Endothelial cell of umbilical vein (primary cell): Measurements from ENCODE around the gene LAMA5. TPM values are rescaled to one million over a fixed set of nuclear protein-coding genes. Genes with fewer than 3 reads are reported as not detected.

Experiments
- BruUV-seq: library from RNA; stranded (reverse); fragments of 400-500 nt; replicated peaks from 2 replicates; lab custom pipeline; 2021; lab: Mats Ljungman, UMichigan
- CTCF ChIA-PET: fragments of 300-600, 350-600 bp; sonication (Branson Sonifier 250); formaldehyde crosslinking; loops from one replicate; lab custom pipeline; 2021; ENCODE audit warnings: antibody characterized with exemption, inconsistent platforms; lab: Charles Lee
- POLR2A ChIA-PET: fragments of 300-600, 350-600 bp; sonication (Branson Sonifier 250); formaldehyde crosslinking; loops from one replicate; lab custom pipeline; 2021; ENCODE audit warnings: antibody characterized with exemption, inconsistent platforms; lab: Charles Lee
- DNase-seq: peaks from one replicate; pipeline ENCODE4 v3.0.0-alpha.2; 2011; ENCODE audit warnings: low read depth, low spot score
- FAIRE-seq: peaks from 2 replicates; lab custom pipeline; 2011; peaks lifted over from hg19 to GRCh38; lab: Jason Lieb, UNC
- H2AFZ ChIP-seq: 2 replicates; pipeline ENCODE4 v1.6.0; 2012; ENCODE audit warnings: low read depth, low read length, control low read depth, inconsistent platforms
- H3K27ac ChIP-seq: 2 replicates; pipeline ENCODE4 v1.5.1; 2011; ENCODE audit warnings: low read depth, mild to moderate bottlenecking, control low read depth, low read length, moderate library complexity; ENCODE audit not compliant: insufficient read depth
- H3K27me3 ChIP-seq, 2 experiments: 2 replicates each; pipeline versions ENCODE4 v1.6.0 to v1.6.1; 2011; ENCODE audit warnings: low read length in 2 of 2, mixed read lengths in 1 of 2; ENCODE audit not compliant: control insufficient read depth in 2 of 2, insufficient read depth in 2 of 2
- H3K36me3 ChIP-seq, 2 experiments: 2 replicates in 1 of 2; 3 replicates in 1 of 2; pipeline ENCODE4 v1.5.1; 2011; ENCODE audit warnings: low read length in 2 of 2, mild to moderate bottlenecking in 1 of 2, moderate library complexity in 1 of 2; ENCODE audit not compliant: control insufficient read depth in 2 of 2, insufficient read depth in 2 of 2; ENCODE audit errors: extremely low read depth in 1 of 2
- H3K4me1 ChIP-seq: 3 replicates; pipeline ENCODE4 v1.5.1; 2011; ENCODE audit warnings: mild to moderate bottlenecking, low read length; ENCODE audit not compliant: control insufficient read depth, insufficient read depth; ENCODE audit errors: extremely low read depth
- H3K4me2 ChIP-seq: 2 replicates; pipeline ENCODE4 v1.6.1; 2011; ENCODE audit warnings: low read length, control low read depth, mixed read lengths; ENCODE audit not compliant: insufficient read depth
- H3K4me3 ChIP-seq, 3 experiments: fragments of 200-600 bp in 1 of 3; sonication (generic), shearing (Covaris generic) in 1 of 3; replicated peaks in 1 of 3; 2 replicates each; pipeline ENCODE4 v1.5.1; 2011 to 2016; ENCODE audit warnings: control low read depth in 3 of 3, low read length in 3 of 3, mild to moderate bottlenecking in 2 of 3, inconsistent platforms in 1 of 3, low read depth in 1 of 3, moderate library complexity in 1 of 3; ENCODE audit not compliant: insufficient read depth in 1 of 3
- H3K79me2 ChIP-seq: 2 replicates; pipeline ENCODE4 v1.6.0; 2012; ENCODE audit warnings: low read length, inconsistent platforms; ENCODE audit not compliant: control insufficient read depth, insufficient read depth
- H3K9ac ChIP-seq: replicated peaks from 2 replicates; pipeline ENCODE3; 2011; ENCODE audit warnings: low read length, control low read depth; ENCODE audit not compliant: insufficient read depth; ENCODE audit errors: extremely low read depth
- H3K9me1 ChIP-seq: replicated peaks from 3 replicates; pipeline ENCODE4 v1.6.0; 2011; ENCODE audit warnings: mild to moderate bottlenecking, low read length; ENCODE audit not compliant: control insufficient read depth, insufficient read depth; ENCODE audit errors: extremely low read depth
- H3K9me3 ChIP-seq: replicated peaks from 2 replicates; pipeline ENCODE4 v1.5.1; 2012; ENCODE audit warnings: low read length, inconsistent platforms; ENCODE audit not compliant: control insufficient read depth, insufficient read depth
- H4K20me1 ChIP-seq: replicated peaks from 2 replicates; pipeline ENCODE3; 2011; ENCODE audit warnings: mild to moderate bottlenecking, low read length; ENCODE audit not compliant: control insufficient read depth, insufficient read depth; ENCODE audit errors: extremely low read depth
- CTCF ChIP-seq, 2 donors: IDR thresholded peaks; 1 replicate in 1 of 2; 2 replicates in 1 of 2; pipeline ENCODE4 v1.5.1; 2011; ENCODE audit warnings: low read length in 2 of 2, mild to moderate bottlenecking in 2 of 2, moderate library complexity in 2 of 2, control low read depth in 1 of 2, inconsistent platforms in 1 of 2, low read depth in 1 of 2; ENCODE audit not compliant: insufficient read depth in 1 of 2; ENCODE audit errors: extremely low read depth in 1 of 2
- EZH2 ChIP-seq: IDR thresholded peaks from 2 replicates; pipeline ENCODE4 v1.6.1; 2012; ENCODE audit warnings: borderline replicate concordance, low read depth, mild to moderate bottlenecking, moderate library complexity, low read length, inconsistent platforms; ENCODE audit not compliant: severe bottlenecking
- GATA2 ChIP-seq: IDR thresholded peaks from 2 replicates; pipeline ENCODE4 v1.7.0; 2011; ENCODE audit warnings: low read depth, mild to moderate bottlenecking, moderate library complexity, mixed read lengths, low read length; ENCODE audit not compliant: insufficient read length, insufficient read depth
- JUN ChIP-seq: IDR thresholded peaks from 2 replicates; pipeline ENCODE4 v1.6.1; 2011; ENCODE audit warnings: borderline replicate concordance, low read depth; ENCODE audit not compliant: insufficient read length, insufficient read depth
- MAX ChIP-seq: IDR thresholded peaks from 2 replicates; pipeline ENCODE4 v1.6.1; 2011; ENCODE audit not compliant: insufficient read depth, insufficient read length
- MYC ChIP-seq: IDR thresholded peaks from one replicate; pipeline ENCODE4 v1.6.1; 2011; ENCODE audit warnings: mild to moderate bottlenecking, low read depth, low read length
- dilution Hi-C: fragments of 300-500 bp; cut with MboI; formaldehyde crosslinking; loops from one replicate; pipeline ENCODE4 v1.15.0; 2019; ENCODE audit warnings: low sequenced_read_pairs; ENCODE audit not compliant: extremely low pct_ligation_motif_present
- intact Hi-C: fragments of 100-400 bp; cut with micrococcal nuclease; formaldehyde crosslinking; loops from one replicate; pipeline ENCODE4 v1.10.0; 2022
- polyA plus RNA-seq, 4 experiments: library from polyadenylated mRNA; depleted of rRNA in 3 of 4; stranded (reverse) in 3 of 4; unstranded in 1 of 4; fragments of >200 nt; gene quantifications; 2 replicates each; pipeline versions ENCODE4 v1.2.1 to v1.2.3, GENCODE V29; 2011 to 2012; ENCODE audit warnings: missing spikeins in 1 of 4
- total RNA-seq: library from RNA; stranded (reverse); gene quantifications from 2 replicates; pipeline ENCODE4 v1.2.3, GENCODE V29; 2021

Gene LAMA5
- total and polyA plus RNA-seq, 2 donors (not counting 3 experiments of a cell fraction or from before 2014, with no cell fraction given), result 24.0 to 145 TPM

GRCh38 chr20:62263396-62263795 lies 103.7 kb downstream of the LAMA5 start:
- Histone ChIP-seq H3K27me3 (no peaks in the 10 kb centered on the region), H3K9ac (no peak overlapping the region), H4K20me1 (no peaks in the 10 kb centered on the region), H3K4me2 (no peak overlapping the region), H2AFZ (no peak overlapping the region), H3K4me3 (no peak overlapping the region), H3K27ac (no peak overlapping the region), H3K9me1 (no peaks in the 10 kb centered on the region), H3K4me1 (no peaks in the 10 kb centered on the region), H3K79me2 (no peaks in the 10 kb centered on the region), H3K9me3 (no peaks in the 10 kb centered on the region), H3K36me3 (peaks cover 6 to 32% of the 10 kb centered on the region in 2 experiments)
- TF ChIP-seq EZH2 (no peak), JUN (no peak)
- FAIRE-seq, result no peak
- intact Hi-C loops, result loop anchor here (10.0 kb wide), 1 partner anchor 249 kb away; no protein-coding TSS in a partner anchor
- CTCF ChIA-PET, result interaction anchor here (1.4 kb wide), 1 partner anchor 22 kb away, joined by 3 read pairs; no protein-coding TSS in a partner anchor
- no TSS peak for BruUV-seq
- dilution Hi-C loops, result no loop called here
- POLR2A ChIA-PET, result no interaction called here
- DNase-seq, result no peak

- no peak for DNase-seq
- H3K9ac ChIP-seq, result no peak overlapping the region
- H3K79me2 ChIP-seq, result no peaks in the 10 kb centered on the region
- no peak overlapping the region for H3K27ac ChIP-seq
- H3K27me3 ChIP-seq, result no peaks in the 10 kb centered on the region
- no peaks in the 10 kb centered on the region for H4K20me1 ChIP-seq
- dilution Hi-C loops, result no loop called here
- peaks cover 2 to 34% of the 10 kb centered on the region in 2 experiments for H3K36me3 ChIP-seq
- H3K9me1 ChIP-seq, result no peaks in the 10 kb centered on the region
- H3K4me3 ChIP-seq, result no peak overlapping the region
- no peaks in the 10 kb centered on the region for H3K4me1 ChIP-seq
- intact Hi-C loops, result loop anchor here (10.0 kb wide), 1 partner anchor 247 kb away; no protein-coding TSS in a partner anchor
- no TSS peak for BruUV-seq
- ChIA-PET CTCF (interaction anchor here (0.9 to 1.4 kb wide), 2 partner anchors 24 to 251 kb away, joined by 3 to 5 read pairs; no protein-coding TSS in a partner anchor), POLR2A (no interaction called here)
- TF ChIP-seq EZH2 (no peak), MAX (no peak), MYC (no peak), JUN (no peak), GATA2 (no peak), CTCF (IDR thresholded peaks at IDR 0.05; ENCODE audit: extremely low read depth in 1 of 2, insufficient read depth in 1 of 2, low read depth in 1 of 2, low read length in 2 of 2) (no peak)
- no peak overlapping the region for H3K4me2 ChIP-seq
- no peak for FAIRE-seq
- no peaks in the 10 kb centered on the region for H3K9me3 ChIP-seq
- H2AFZ ChIP-seq, result no peak overlapping the region
Measured at GRCh38 chr20:62262064-62262463, 105.0 kb downstream of the LAMA5 start.
